Measurements from ENCODE around the gene MACROH2A2. TPM values are rescaled to one million over a fixed set of nuclear protein-coding genes. Genes with fewer than 3 reads are reported as not detected.

The MACROH2A2 gene
- total RNA-seq, 1 experiment from 2014 or later = 3.0 TPM

DNA sequence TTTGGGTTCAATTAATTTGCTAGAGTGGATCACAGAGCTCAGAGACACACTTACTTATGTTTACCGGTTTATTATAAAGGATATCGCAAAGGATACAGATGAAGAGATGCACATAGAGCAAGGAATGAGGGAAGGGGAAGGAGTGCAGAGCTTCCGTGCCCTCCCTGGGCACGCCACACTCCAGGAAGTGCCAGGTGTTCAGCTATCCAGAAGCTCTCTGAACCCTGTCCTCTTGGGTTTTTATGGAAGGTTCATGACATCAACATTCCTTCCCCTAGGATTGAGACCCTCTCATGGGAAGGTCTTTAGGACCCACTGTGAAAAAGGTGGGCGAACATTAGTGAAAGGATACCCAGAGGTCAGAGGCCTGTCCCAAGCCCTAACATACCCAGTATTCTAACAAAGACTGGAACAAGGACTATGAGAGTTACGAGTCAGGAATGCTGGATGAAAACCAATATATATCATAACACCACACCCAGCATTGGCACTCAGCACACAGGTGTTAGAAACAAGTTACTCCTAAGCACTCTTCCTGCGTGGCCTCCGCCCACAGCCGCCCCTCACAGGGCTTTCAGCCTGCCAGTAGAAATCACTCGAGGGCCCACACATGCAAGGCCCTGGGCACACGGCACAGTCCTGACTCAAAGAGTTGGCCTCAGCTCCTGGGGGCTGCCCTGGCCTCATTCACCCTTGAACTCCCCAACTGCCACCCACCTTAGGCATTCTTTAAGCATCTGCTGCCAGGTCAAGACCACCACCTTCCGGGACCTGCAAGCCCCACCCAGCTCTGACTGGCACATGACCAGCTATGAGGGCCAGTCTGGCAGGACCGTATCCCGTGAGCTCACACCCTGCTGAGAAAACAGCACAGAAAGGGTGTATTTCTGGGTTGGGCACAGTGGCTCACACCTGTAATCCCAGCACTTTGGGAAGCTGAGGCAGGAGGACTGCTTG is 85.6 kb downstream of the MACROH2A2 start:
- intact Hi-C loops (cut with micrococcal nuclease; ENCODE audit: unreplicated experiment) (no loop called here), in situ Hi-C loops (cut with HindIII; ENCODE audit: low pct_unique_long_range_greater_than_20kb, low sequenced_read_pairs) (no loop called here)
- Histone ChIP-seq H3K27ac (ENCODE audit: low read length) (no peak overlapping the region), H3K36me3 (ENCODE audit: control insufficient read depth, insufficient read depth, low read length) (no peaks in the 10 kb centered on the region), H3K9me3 (ENCODE audit: control insufficient read depth, insufficient read depth, low read depth, low read length) (no peaks in the 10 kb centered on the region), H3K27me3 (ENCODE audit: control insufficient read depth, insufficient read depth, low read length) (no peaks in the 10 kb centered on the region), H3K4me3 (ENCODE audit: low read depth in 2 of 2, low read length in 2 of 2) (no peak overlapping the region), H3K4me1 (ENCODE audit: control insufficient read depth, insufficient read depth, low read length) (peaks cover 1% of the 10 kb centered on the region)
- BruUV-seq (replicated peaks) = no TSS peak
- DNase-seq (ENCODE audit: low read depth, low spot score) (no peak), ATAC-seq (no peak)
- TF ChIP-seq POLR2AphosphoS5 (IDR thresholded peaks at IDR 0.05; ENCODE audit: low read depth, low read length) = no peak; the same call in 1 of the 2 replicates
- TF ChIP-seq SIN3A (IDR thresholded peaks at IDR 0.05; ENCODE audit: borderline replicate concordance, insufficient read depth, low read depth, low read length) = no peak
- TF ChIP-seq, protein P1, sequence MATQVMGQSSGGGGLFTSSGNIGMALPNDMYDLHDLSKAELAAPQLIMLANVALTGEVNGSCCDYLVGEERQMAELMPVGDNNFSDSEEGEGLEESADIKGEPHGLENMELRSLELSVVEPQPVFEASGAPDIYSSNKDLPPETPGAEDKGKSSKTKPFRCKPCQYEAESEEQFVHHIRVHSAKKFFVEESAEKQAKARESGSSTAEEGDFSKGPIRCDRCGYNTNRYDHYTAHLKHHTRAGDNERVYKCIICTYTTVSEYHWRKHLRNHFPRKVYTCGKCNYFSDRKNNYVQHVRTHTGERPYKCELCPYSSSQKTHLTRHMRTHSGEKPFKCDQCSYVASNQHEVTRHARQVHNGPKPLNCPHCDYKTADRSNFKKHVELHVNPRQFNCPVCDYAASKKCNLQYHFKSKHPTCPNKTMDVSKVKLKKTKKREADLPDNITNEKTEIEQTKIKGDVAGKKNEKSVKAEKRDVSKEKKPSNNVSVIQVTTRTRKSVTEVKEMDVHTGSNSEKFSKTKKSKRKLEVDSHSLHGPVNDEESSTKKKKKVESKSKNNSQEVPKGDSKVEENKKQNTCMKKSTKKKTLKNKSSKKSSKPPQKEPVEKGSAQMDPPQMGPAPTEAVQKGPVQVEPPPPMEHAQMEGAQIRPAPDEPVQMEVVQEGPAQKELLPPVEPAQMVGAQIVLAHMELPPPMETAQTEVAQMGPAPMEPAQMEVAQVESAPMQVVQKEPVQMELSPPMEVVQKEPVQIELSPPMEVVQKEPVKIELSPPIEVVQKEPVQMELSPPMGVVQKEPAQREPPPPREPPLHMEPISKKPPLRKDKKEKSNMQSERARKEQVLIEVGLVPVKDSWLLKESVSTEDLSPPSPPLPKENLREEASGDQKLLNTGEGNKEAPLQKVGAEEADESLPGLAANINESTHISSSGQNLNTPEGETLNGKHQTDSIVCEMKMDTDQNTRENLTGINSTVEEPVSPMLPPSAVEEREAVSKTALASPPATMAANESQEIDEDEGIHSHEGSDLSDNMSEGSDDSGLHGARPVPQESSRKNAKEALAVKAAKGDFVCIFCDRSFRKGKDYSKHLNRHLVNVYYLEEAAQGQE (IDR thresholded peaks at IDR 0.05; ENCODE audit: insufficient read depth in 1 of 2, low read depth in 2 of 2, low read length in 1 of 2) = no peak
- TF ChIP-seq TCF7L2 (IDR thresholded peaks at IDR 0.05; ENCODE audit: low read depth, low read length) = no peak
- TF ChIP-seq, protein P2, sequence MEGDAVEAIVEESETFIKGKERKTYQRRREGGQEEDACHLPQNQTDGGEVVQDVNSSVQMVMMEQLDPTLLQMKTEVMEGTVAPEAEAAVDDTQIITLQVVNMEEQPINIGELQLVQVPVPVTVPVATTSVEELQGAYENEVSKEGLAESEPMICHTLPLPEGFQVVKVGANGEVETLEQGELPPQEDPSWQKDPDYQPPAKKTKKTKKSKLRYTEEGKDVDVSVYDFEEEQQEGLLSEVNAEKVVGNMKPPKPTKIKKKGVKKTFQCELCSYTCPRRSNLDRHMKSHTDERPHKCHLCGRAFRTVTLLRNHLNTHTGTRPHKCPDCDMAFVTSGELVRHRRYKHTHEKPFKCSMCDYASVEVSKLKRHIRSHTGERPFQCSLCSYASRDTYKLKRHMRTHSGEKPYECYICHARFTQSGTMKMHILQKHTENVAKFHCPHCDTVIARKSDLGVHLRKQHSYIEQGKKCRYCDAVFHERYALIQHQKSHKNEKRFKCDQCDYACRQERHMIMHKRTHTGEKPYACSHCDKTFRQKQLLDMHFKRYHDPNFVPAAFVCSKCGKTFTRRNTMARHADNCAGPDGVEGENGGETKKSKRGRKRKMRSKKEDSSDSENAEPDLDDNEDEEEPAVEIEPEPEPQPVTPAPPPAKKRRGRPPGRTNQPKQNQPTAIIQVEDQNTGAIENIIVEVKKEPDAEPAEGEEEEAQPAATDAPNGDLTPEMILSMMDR (IDR thresholded peaks at IDR 0.05) = no peak
- ChIA-PET POLR2A (interaction anchor here (0.5 kb wide), 1 partner anchor 8 kb away, joined by 3 read pairs; no protein-coding TSS in a partner anchor), CTCF (interaction anchor here (0.7 kb wide), 1 partner anchor 13 kb away, joined by 8 read pairs; no protein-coding TSS in a partner anchor)

- ChIA-PET CTCF (no interaction called here), POLR2A (no interaction called here)
- no peaks in the 10 kb centered on the region for H3K9me3 ChIP-seq (ENCODE audit: control insufficient read depth, insufficient read depth, low read depth, low read length)
- H3K36me3 ChIP-seq (ENCODE audit: control insufficient read depth, insufficient read depth, low read length) = no peaks in the 10 kb centered on the region
- DNase-seq (ENCODE audit: low read depth, low spot score) = no peak
- intact Hi-C loops (cut with micrococcal nuclease; ENCODE audit: unreplicated experiment) = no loop called here
- no TSS peak for BruUV-seq (replicated peaks)
- no peaks in the 10 kb centered on the region; the same call in 1 of the 2 replicates for H3K4me1 ChIP-seq (ENCODE audit: control insufficient read depth, insufficient read depth, low read length)
- in situ Hi-C loops (cut with HindIII; ENCODE audit: low pct_unique_long_range_greater_than_20kb, low sequenced_read_pairs) = no loop called here
- no peak for ATAC-seq
- no peak overlapping the region for H3K27ac ChIP-seq (ENCODE audit: low read length)
- no peak for TF ChIP-seq TCF7L2 (IDR thresholded peaks at IDR 0.05; ENCODE audit: low read depth, low read length)
- no peaks in the 10 kb centered on the region for H3K27me3 ChIP-seq (ENCODE audit: control insufficient read depth, insufficient read depth, low read length)
- no peak overlapping the region for H3K4me3 ChIP-seq (ENCODE audit: low read depth in 2 of 2, low read length in 2 of 2)
These were observed 86.7 kb downstream of the MACROH2A2 start for GRCh38 chr10:70139151-70139996.
